Measurements from ENCODE around the gene KCNQ5.

GRCh38 chr6:73036689-73037088 is 414.8 kb downstream of the KCNQ5 start:
- TF ChIP-seq POLR2AphosphoS5 (IDR thresholded peaks at IDR 0.05; ENCODE audit: borderline replicate concordance, low read depth, low read length) (no peak), EZH2 (IDR thresholded peaks at IDR 0.05) (no peak)
